Hindlimb muscle (tissue), 1 donor: ENCODE data around the gene TUBB. TPM values are rescaled to one million over a fixed set of nuclear protein-coding genes. Genes with fewer than 3 reads are reported as not detected.
"Not testable (repeated sequence)": the region's sequence is repeated elsewhere in the genome, so short reads cannot be mapped to it uniquely, and the experiment has no call there.

Experiments used
- DNase-seq: peaks from one replicate; pipeline ENCODE4 v3.0.0-alpha.2; 2013
- polyA plus RNA-seq: library from polyadenylated mRNA; unstranded; fragments of 120-200 nt; gene quantifications from one replicate; pipeline ENCODE4 v1.2.1, GENCODE V29; 2013; ENCODE audit not compliant: insufficient read length

Gene TUBB
- polyA plus RNA-seq, 1 donor: 777 TPM

DNA sequence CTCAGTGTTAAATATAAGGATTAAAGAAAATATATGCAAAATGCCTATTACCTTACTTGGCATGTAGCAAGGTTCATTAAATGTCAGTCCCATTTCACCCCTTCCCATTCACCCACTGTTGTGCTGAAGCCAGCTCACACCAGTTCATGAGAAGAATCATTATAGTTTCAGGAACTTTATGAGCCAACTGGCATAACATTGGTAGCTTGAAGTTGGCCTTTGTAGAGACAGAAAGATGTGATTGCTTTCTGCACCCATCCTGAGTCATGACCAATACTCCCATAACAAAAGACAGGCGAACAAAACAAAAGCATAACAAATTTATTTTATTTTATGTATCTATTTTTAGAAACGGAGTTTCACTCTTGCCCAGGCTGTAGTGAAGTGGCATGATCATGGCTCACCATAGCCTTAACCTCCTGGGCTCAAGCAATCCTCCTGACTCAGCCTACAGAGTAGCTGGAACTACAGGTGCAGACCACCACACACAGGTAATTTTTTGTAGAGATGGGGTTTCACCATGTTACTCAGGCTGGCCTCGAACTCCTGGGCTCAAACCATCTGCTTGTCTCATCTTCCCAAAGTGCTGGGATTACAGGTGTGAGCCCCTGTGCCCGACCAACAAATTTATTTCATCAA lies 41.8 kb downstream of the TUBB start:
- DNase-seq: no peak

DNA sequence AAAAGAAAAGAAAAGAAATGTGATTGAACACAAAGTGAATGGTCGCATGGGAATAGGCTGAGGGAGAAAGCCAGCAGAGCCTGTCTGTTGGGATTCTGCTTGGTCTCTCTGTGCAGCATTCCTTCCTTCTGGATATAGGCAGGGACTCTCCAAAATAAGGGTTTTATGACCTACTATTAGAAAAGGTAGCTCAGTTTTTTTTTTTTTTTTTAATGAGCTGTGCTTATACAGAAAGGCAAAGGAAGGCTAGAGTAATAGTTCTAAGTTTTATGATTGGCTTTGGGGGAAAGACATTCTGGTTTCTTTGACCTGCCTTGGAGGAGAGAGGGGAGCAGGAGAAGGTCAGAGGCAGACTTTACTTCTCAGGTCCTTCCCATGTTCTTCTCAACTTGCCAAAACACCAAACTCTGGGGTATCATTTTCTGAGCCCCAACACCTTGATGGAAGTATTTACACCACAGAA lies 43.0 kb downstream of the TUBB start:
- no peak for DNase-seq

DNA sequence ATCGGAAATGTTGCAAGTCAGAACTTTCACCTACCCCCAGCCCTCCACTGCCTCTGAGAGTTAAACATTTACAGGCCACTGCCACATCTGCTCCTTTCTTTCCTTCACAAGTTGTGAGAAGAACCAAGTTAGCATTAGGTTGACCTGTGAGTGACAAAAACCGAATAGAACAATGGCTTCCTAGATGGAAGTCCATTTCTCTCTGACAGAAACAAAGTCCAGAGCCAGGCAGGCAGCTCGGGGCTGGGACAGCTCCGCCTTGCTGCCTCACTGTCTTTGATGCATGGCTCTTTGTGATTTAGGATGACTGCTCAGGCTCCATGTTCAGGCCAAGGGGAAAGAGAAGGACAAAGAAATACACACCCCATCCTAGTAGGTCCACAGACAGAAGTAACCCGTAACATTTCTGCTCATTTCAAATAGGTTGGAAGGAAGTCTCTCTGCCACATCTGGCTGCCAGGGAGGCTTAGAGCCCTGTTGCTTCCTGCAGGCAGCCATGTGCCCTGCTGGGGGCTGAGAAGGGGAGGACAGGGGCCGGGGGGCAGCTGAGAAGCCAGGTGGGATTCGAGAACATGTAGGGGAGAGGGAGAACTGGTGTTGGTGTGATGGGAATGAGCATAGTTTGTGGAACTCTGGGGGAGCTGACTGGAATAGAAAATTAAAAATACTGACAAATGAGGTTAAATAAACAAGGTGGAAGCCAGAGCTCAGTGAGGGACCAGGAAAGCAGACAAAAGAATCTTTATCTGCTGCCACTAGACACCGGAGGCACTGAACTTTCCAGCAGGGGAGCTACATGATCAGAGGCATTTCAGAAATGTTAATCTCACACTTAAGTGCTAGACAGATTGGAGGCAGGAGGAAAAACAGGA lies 43.7 kb downstream of the TUBB start:
- no peak for DNase-seq

DNA sequence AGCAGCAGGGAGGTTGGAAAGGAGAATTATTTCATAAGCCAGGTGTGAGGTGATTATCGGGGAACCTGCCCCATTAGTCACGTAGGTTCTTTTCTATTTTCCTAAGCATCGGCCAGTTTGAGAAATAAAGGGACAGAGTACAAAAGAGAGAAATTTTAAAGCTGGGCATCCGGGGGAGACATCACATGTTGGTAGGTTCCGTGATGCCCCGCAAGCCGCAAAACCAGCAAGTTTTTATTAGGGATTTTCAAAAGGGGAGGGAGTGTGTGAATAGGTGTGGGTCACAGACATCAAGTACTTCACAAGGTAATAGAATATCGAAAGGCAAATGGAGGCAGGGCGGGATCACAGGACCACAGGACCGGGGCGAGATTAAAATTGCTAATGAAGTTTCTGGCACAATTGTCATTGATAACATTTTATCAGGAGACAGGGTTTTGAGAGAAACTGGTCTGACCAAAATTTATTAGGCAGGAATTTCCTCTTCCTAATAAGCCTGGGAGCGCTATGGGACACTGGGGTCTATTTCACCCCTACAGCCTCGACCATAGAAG lies 44.4 kb downstream of the TUBB start:
- not testable (repeated sequence) for DNase-seq

DNA sequence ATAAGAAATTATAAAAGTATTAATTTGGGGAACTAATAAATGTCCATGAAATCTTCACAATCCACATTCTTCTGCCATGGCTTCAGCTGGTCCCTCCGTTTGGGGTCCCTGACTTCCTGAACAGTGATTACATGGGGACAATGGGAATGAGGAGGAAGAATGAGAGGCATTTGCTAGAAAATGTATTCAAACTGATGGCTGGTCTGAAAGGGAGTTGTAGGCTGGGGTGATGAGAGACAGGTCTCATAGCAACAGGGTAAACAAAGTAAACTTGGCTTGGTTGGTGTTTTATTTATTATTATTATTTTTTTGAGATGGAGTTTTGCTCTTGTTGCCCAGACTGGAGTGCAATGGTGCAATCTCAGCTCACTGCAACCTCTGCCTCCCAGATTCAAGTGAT lies 45.3 kb downstream of the TUBB start:
- not testable (repeated sequence) for DNase-seq

GRCh38 chr6:30766461-30767157 lies 46.5 kb downstream of the TUBB start:
- no peak for DNase-seq

DNA sequence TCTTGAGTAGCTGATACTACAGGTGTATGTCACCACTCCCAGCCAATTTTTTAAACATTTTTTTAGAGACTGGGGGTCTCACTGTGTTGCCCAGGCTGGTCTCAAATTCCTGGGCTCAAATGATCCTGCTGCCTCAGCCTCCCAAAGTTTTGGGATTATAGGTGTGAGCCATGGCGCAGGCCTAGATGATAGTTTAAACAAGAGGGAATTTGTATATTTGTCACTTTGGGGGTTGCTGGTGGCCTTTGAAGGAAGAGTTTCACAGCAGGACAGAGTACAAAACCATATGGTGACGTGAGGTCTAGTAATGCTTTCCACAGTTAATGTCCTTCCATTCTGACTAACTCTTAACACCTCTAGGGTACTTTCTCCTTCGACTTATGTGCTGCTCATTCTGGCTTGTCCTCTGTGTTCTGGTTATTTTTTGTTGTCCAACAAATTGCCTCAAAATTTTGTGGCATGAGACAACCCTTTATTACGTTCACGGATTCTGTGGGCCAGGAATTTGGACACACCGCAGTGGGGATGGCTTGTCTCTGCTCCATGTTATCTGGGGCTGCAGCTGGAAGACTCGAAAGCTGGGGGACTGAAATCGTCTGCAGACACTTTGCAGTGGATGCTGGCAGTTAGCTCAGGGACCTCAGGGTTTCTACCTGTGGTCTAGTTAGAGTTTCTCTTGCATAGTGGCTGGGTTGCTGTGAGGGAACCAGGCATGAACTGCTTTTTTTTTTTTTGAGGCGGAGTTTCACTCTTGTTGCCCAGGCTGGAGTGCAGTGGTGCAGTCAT lies 47.2 kb downstream of the TUBB start:
- DNase-seq: no peak

DNA sequence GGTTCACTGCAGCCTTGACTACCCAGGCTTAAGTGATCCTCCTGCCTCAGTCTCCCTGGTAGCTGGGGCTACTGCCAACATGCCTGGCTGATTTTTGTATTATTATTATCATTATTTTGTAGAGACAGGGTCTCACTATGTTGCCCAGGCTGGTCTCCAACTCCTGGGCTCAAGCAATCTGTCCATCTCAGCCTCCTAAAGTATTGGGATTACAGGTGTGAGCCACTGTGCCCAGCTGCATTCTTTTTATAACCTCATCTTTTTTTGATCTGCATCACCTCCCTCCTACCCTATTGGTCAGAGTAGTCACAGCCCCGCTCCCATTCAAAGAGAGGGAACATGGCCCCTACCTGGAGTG lies 47.8 kb downstream of the TUBB start:
- DNase-seq: no peak

- no peak for DNase-seq
Measured at GRCh38 chr6:30768634-30769087, 48.5 kb downstream of the TUBB start.

GRCh38 chr6:30769088-30769852 lies 49.1 kb downstream of the TUBB start:
- peak; percentile 41 for DNase-seq

DNA sequence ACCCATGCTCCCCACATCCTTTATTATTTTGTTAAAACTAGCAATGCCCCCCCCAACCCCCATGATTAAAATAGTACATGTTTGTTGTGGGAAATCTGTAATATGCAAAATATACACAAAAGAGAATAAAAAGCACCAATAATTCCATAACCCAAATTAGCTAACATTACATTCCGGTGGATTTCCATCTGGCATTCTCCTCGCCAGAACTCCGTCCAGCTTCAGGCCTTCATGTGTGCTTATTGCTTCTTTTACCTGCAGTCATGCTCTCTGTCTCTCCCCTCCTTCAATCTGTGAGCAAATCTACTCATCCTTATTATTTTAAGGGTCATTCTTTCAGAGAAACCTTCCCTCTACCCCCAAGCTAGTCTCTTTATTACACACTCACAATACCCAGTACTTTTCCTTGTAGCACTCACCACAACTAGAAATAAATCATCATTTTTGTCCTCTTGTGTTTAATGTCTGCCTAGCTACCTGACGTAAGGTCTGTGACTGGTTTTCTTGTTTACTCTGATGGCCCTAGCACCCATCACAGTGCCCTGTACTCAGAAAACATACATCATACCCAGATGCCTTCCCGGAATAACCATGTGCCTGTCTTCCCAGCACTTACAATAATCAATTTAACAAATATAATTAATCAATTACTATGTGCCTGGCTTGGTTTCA lies 49.8 kb downstream of the TUBB start:
- DNase-seq: no peak

DNA sequence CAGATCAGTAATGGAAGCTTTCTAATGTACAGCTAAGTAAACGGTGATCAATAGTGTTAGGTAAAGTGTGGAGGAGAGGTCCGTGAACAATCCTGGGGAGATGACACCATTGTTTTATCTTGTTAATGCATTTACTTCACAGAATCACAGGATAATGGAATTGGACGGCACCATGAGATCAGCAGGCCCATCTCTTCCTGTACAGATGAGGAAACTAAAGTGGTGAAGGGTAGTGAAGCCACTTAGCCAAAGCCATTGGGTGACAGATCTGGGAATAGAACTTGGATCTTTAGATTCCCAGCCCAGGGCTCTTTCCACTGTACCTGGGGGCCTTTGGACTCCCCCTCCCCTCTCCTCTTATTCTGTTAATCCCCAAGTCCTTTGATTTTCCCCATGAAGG lies 50.4 kb downstream of the TUBB start:
- no peak for DNase-seq

GRCh38 chr6:30774701-30775100 lies 54.5 kb downstream of the TUBB start:
- no peak for DNase-seq

Other genes with a start within 250 kb of the TUBB start
- 86.9 TPM for gene HLA-E, start 230.8 kb upstream of the TUBB start, polyA plus RNA-seq
- 57.1 TPM for gene GNL1, start 163.9 kb upstream of the TUBB start, polyA plus RNA-seq
- gene PRR3, start 163.1 kb upstream of the TUBB start, polyA plus RNA-seq: 22.3 TPM
- gene ABCF1, start 148.9 kb upstream of the TUBB start, polyA plus RNA-seq: 54.8 TPM
- gene PPP1R10, start 103.1 kb upstream of the TUBB start, polyA plus RNA-seq: 37.0 TPM
- 59.6 TPM for gene MRPS18B, start 102.5 kb upstream of the TUBB start, polyA plus RNA-seq
- 21.3 TPM for gene ATAT1, start 93.5 kb upstream of the TUBB start, polyA plus RNA-seq
- 15.5 TPM for gene C6orf136, start 73.2 kb upstream of the TUBB start, polyA plus RNA-seq
- gene DHX16, start 47.3 kb upstream of the TUBB start, polyA plus RNA-seq: 27.7 TPM
- 41.8 TPM for gene PPP1R18, start 33.7 kb upstream of the TUBB start, polyA plus RNA-seq
- gene NRM, start 29.4 kb upstream of the TUBB start, polyA plus RNA-seq: 41.9 TPM
- 27.0 TPM for gene MDC1, start 3.1 kb upstream of the TUBB start, polyA plus RNA-seq
- 120 TPM for gene FLOT1, start 22.3 kb downstream of the TUBB start, polyA plus RNA-seq
- gene IER3, start 24.2 kb downstream of the TUBB start, polyA plus RNA-seq: 13.0 TPM
- gene DDR1, start 164.2 kb downstream of the TUBB start, polyA plus RNA-seq: 86.4 TPM
- gene GTF2H4, start 187.9 kb downstream of the TUBB start, polyA plus RNA-seq: 19.9 TPM
- gene VARS2, start 193.9 kb downstream of the TUBB start, polyA plus RNA-seq: 37.2 TPM
- gene SFTA2, start 211.8 kb downstream of the TUBB start, polyA plus RNA-seq: not detected
- gene MUCL3, start 220.6 kb downstream of the TUBB start, polyA plus RNA-seq: not detected